T47D (cell line): ENCODE results near the gene LRFN3.
"Not testable (repeated sequence)": the region's sequence is repeated elsewhere in the genome, so short reads cannot be mapped to it uniquely, and the experiment has no call there.

Experiments
- DNase-seq, 2 experiments: peaks; one replicate each; pipeline versions ENCODE4 v3.0.0 to v3.0.0-alpha.2; 2011 to 2012; ENCODE audit warnings: low read depth in 1 of 2, low spot score in 1 of 2
- JUND ChIP-seq: IDR thresholded peaks from 2 replicates; pipeline ENCODE4 v1.6.1; 2012; ENCODE audit warnings: low read depth
- in situ Hi-C: cut with HindIII; loops from 2 replicates; pipeline ENCODE4 v1.10.0; 2016; ENCODE audit warnings: low sequenced_read_pairs, low pct_unique_long_range_greater_than_20kb

The LRFN3 gene

DNA sequence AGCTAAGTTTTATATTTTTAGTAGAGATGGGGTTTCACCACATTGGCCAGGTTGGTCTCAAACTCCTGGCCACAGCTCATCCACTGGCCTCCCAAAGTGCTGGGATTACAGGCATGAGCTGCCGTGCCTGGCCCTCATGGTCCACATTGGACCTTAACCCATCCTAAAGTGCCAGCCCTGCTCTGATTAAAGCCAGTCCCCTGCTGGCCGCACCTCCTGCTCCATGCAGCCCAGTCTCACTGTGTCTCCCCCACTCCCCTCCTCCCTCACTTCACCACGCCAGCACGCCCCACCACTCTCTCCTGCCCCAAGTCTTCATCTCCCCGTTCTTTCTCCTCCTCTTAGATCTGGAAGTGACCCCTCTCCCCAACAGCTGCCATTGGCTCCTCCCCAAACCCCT is 42.1 kb downstream of the LRFN3 start:
- in situ Hi-C loops: no loop called here
- no peak for TF ChIP-seq JUND
- DNase-seq: no peak

DNA sequence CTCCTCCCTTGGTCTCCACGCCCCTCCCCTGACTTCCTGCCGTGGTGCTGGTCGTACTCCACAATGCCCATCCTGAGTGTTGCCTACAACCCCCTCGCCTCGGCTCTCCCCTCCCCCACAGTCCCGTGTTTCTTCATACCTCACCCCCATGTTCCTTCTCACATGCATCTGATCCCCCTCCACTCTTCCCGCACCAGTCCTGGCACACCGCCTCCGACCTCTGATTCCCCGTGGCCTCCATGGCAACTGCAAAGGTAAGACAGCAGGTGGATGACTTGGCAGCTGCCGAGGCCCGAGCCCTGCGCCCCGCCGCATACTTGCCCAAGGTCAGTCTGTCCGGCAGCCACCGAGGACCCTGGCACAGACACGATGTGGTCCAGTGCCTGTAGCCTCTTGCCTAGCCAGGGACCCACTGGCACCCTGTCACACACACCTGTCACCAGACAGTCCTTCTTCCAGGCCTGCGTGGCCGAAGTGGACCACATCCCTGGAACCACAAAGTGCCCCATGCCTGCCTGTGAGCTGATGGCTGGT is 42.7 kb downstream of the LRFN3 start:
- in situ Hi-C loops: no loop called here
- no peak for TF ChIP-seq JUND
- no peak for DNase-seq

- in situ Hi-C loops, DNase-seq: not testable (repeated sequence)
These were observed 44.8 kb downstream of the LRFN3 start for GRCh38 chr19:35980997-35981396.

DNA sequence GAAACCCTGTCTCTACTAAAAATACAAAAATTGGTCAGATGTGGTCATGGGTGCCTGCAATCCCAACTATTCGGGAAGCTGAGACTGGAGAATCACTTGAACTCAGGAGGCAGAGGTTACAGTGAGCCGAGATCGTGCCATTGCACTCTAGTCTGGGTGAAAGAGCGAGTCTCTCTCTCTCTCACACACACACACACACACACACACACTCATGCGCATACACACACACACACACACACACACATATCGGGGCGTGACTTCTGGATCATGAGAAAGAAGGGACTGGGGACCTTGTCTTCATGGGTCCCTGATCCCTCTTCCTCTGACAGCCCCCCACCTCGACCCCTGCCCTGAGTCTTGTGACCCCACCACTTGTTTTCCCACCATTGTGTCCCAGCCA is 47.0 kb downstream of the LRFN3 start:
- DNase-seq: no peak
- TF ChIP-seq JUND: no peak
- in situ Hi-C loops: no loop called here

DNA sequence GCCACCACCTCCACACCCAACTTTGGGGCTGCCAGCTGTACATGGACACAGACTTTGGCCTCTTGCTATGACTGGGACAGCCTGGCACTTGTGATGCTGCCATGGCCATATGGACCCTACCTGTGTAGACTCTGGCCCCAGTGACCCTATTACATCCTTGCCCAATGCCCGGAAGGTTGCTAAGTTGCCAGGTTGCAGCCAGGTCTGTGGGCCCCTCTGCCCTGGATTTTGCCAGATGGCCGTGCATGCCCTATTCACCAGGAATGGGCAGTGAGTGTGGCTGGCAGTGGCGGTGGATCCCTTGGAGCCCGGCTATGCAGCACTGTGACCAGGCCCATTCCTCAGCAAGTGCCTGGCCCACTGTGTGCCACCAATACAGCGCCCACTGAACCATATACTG is 49.9 kb downstream of the LRFN3 start:
- DNase-seq: no peak
- in situ Hi-C loops: no loop called here
- no peak for TF ChIP-seq JUND

GRCh38 chr19:35986664-35987570 is 50.7 kb downstream of the LRFN3 start:
- in situ Hi-C loops: no loop called here
- no peak for DNase-seq

GRCh38 chr19:35987571-35987896 is 51.4 kb downstream of the LRFN3 start:
- DNase-seq: no peak
- in situ Hi-C loops: no loop called here
- no peak for TF ChIP-seq JUND

More at GRCh38 chr19:35986664-35987570, 50.7 kb downstream of the LRFN3 start:
- no peak for TF ChIP-seq JUND

DNA sequence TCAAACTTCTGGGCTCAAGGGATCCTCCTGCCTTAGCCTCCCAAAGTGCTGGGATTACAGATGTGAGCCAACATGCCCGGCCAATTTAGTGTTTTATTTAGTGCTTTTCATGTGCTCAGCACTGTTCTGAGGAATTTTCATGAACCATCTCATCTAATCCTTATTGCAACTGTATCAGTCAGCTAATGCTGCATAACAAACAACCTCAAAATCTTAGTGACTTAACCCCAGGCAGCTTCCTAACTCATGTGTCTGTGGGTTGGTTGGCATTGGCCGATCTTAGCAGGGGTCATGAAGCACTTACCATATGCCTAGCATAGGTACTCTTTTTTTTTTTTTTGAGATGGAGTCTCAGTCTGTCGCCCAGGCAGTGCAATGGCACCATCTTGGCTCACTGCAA is 52.6 kb downstream of the LRFN3 start:
- DNase-seq: no peak
- no peak for TF ChIP-seq JUND
- in situ Hi-C loops: no loop called here

- TF ChIP-seq JUND: no peak
- DNase-seq: no peak
- in situ Hi-C loops: no loop called here
These were observed 54.0 kb downstream of the LRFN3 start for GRCh38 chr19:35990156-35990555.

- no peak for DNase-seq
- no peak for TF ChIP-seq JUND
- in situ Hi-C loops: no loop called here
These were observed 54.9 kb downstream of the LRFN3 start for GRCh38 chr19:35990771-35991730.

DNA sequence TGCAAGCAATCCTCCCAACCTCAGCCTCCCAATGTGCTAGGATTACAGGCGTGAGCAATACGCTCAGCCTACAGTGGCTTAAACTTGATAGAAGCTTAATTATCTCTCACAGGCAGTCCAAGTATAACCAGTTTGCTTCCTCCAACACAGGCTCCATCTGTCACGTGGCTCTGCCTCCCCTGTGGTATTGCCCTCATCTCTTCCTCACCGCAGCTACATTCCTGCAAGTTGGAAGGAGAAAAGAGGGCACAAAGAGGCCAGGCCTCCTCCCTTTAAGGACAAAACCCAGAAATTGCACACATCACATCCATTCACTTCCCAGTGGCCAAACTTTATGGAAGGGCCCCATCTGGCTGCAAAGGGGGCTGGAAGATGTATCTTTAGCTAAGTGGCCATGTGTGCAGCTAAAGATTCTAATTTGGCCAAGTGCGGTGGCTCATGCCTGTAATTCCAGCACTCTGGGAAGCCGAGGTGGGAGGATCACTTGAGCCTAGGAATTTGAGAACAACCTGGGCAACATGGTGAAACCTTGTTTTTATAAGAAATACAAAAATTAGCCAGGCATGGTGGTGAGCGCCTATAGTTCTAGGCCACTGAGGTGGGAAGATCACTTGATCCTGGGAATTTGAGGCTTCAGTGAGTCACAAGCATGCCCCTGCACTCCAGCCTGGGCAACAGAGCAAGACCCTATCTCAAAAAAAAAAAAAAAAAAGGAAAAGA is 55.7 kb downstream of the LRFN3 start:
- no peak for TF ChIP-seq JUND
- no peak for DNase-seq
- in situ Hi-C loops: no loop called here
